DND-41 (cell line): Measurements from ENCODE around the gene STK32C.
"Not testable (repeated sequence)": the region's sequence is repeated elsewhere in the genome, so short reads cannot be mapped to it uniquely, and the experiment has no call there.

Experiments
- ATAC-seq: fragments of 200-7000 bp; cut with Tn5 transposase; 3 replicates; pipeline ENCODE4 v1.9.1; 2021; ENCODE audit warnings: low read depth; ENCODE audit not compliant: insufficient read depth
- DNase-seq: peaks from one replicate; pipeline ENCODE4 v3.0.0-alpha.2; 2020
- H2AFZ ChIP-seq: 2 replicates; pipeline ENCODE4 v1.6.0; 2012; ENCODE audit warnings: low read depth, low read length
- H3K27ac ChIP-seq: 2 replicates; pipeline ENCODE4 v1.5.1; 2012; ENCODE audit warnings: low read length, inconsistent platforms
- H3K27me3 ChIP-seq: fragments of 200-600 bp; sonication (generic); 2 replicates; pipeline ENCODE4 v1.6.0; 2012; ENCODE audit warnings: low read length, mild to moderate bottlenecking, inconsistent platforms; ENCODE audit not compliant: insufficient read depth, poor library complexity
- H3K36me3 ChIP-seq: 2 replicates; pipeline ENCODE4 v1.5.1; 2012; ENCODE audit warnings: low read length, inconsistent platforms; ENCODE audit not compliant: insufficient read depth
- H3K4me1 ChIP-seq: 2 replicates; pipeline ENCODE4 v1.5.1; 2012; ENCODE audit warnings: mild to moderate bottlenecking, low read length; ENCODE audit not compliant: insufficient read depth
- H3K4me2 ChIP-seq: 2 replicates; pipeline ENCODE4 v1.6.0; 2012; ENCODE audit warnings: mild to moderate bottlenecking, moderate library complexity, low read length, inconsistent platforms; ENCODE audit not compliant: insufficient read depth
- H3K4me3 ChIP-seq, 2 experiments: fragments of 200-600 bp in 1 of 2; shearing (Covaris generic) in 1 of 2; 2 replicates each; pipeline ENCODE4 v1.5.1; 2012 to 2016; ENCODE audit warnings: inconsistent platforms in 2 of 2, low read length in 2 of 2, mild to moderate bottlenecking in 2 of 2, low read depth in 1 of 2, moderate library complexity in 1 of 2
- H3K79me2 ChIP-seq: 2 replicates; pipeline ENCODE4 v1.6.0; 2012; ENCODE audit warnings: low read length, inconsistent platforms; ENCODE audit not compliant: insufficient read depth
- H3K9ac ChIP-seq: 2 replicates; pipeline ENCODE4 v1.6.0; 2012; ENCODE audit warnings: low read depth, mild to moderate bottlenecking, inconsistent platforms, low read length, moderate library complexity
- H3K9me3 ChIP-seq: 2 replicates; pipeline ENCODE4 v1.5.1; 2012; ENCODE audit warnings: low read length, moderate library complexity, mild to moderate bottlenecking, inconsistent platforms; ENCODE audit not compliant: insufficient read depth, severe bottlenecking
- H4K20me1 ChIP-seq: 2 replicates; pipeline ENCODE4 v1.6.0; 2012; ENCODE audit warnings: low read length; ENCODE audit not compliant: insufficient read depth
- CTCF ChIP-seq: IDR thresholded peaks from 2 replicates; pipeline ENCODE4 v1.5.1; 2012; ENCODE audit warnings: borderline replicate concordance, low read length, moderate library complexity, mild to moderate bottlenecking; ENCODE audit not compliant: poor library complexity, severe bottlenecking; ENCODE audit errors: extremely low read depth
- EZH2 ChIP-seq: IDR thresholded peaks from 3 replicates; pipeline ENCODE4 v1.6.1; 2012; ENCODE audit warnings: borderline replicate concordance, low read depth, mild to moderate bottlenecking, moderate library complexity, low read length, inconsistent platforms; ENCODE audit not compliant: severe bottlenecking

The STK32C gene

GRCh38 chr10:132338876-132339275, 31.1 kb upstream of the STK32C start:
- no peak overlapping the region for H3K27ac ChIP-seq
- no peaks in the 10 kb centered on the region for H3K9me3 ChIP-seq
- DNase-seq: no peak
- H2AFZ ChIP-seq: no peak overlapping the region
- no peaks in the 10 kb centered on the region; the same call in none of the 2 replicates for H3K36me3 ChIP-seq
- H3K27me3 ChIP-seq: no peaks in the 10 kb centered on the region
- ATAC-seq: no peak
- H3K4me1 ChIP-seq: 0 out of 2 replicates have a peak, but pooled peaks cover 4% of the 10 kb centered on the region
- H3K4me3 ChIP-seq: no peak overlapping the region
- TF ChIP-seq EZH2 (no peak), CTCF (no peak)
- no peaks in the 10 kb centered on the region for H4K20me1 ChIP-seq
- H3K79me2 ChIP-seq: no peaks in the 10 kb centered on the region
- H3K4me2 ChIP-seq: no peak overlapping the region
- H3K9ac ChIP-seq: no peak overlapping the region

- peaks cover 11% of the 10 kb centered on the region for H3K4me1 ChIP-seq
- H2AFZ ChIP-seq, ATAC-seq, H3K4me2 ChIP-seq, DNase-seq, H3K27me3 ChIP-seq, H3K36me3 ChIP-seq, H4K20me1 ChIP-seq, H3K9me3 ChIP-seq, H3K79me2 ChIP-seq, H3K9ac ChIP-seq, H3K4me3 ChIP-seq, H3K27ac ChIP-seq: not testable (repeated sequence)
These were observed 30.1 kb upstream of the STK32C start for GRCh38 chr10:132337854-132338253.

GRCh38 chr10:132336919-132337407, 29.2 kb upstream of the STK32C start:
- no peak overlapping the region for H3K4me3 ChIP-seq
- no peak overlapping the region for H3K9ac ChIP-seq
- no peak for ATAC-seq
- no peak overlapping the region for H3K27ac ChIP-seq
- no peaks in the 10 kb centered on the region for H3K9me3 ChIP-seq
- no peaks in the 10 kb centered on the region for H3K27me3 ChIP-seq
- H4K20me1 ChIP-seq: no peaks in the 10 kb centered on the region
- TF ChIP-seq CTCF (no peak), EZH2 (no peak)
- H3K36me3 ChIP-seq: no peaks in the 10 kb centered on the region; the same call in 1 of the 2 replicates
- H3K4me2 ChIP-seq: no peak overlapping the region
- H3K4me1 ChIP-seq: peaks cover 18% of the 10 kb centered on the region
- H3K79me2 ChIP-seq: no peaks in the 10 kb centered on the region
- DNase-seq: no peak
- no peak overlapping the region for H2AFZ ChIP-seq

GRCh38 chr10:132336064-132336746, 28.5 kb upstream of the STK32C start:
- no peak for DNase-seq
- Histone ChIP-seq H3K27me3 (no peaks in the 10 kb centered on the region), H3K9me3 (no peaks in the 10 kb centered on the region), H3K4me2 (no peak overlapping the region), H3K4me3 (no peak overlapping the region), H2AFZ (no peak overlapping the region), H4K20me1 (no peaks in the 10 kb centered on the region), H3K36me3 (no peaks in the 10 kb centered on the region; the same call in 1 of the 2 replicates), H3K9ac (no peak overlapping the region), H3K4me1 (peaks cover 18% of the 10 kb centered on the region), H3K79me2 (peaks cover 4% of the 10 kb centered on the region), H3K27ac (no peak overlapping the region)
- no peak for ATAC-seq
- TF ChIP-seq EZH2 (no peak), CTCF (no peak)
